ENCODE results near the gene ATP9A. TPM values are rescaled to one million over a fixed set of nuclear protein-coding genes. Genes with fewer than 3 reads are reported as not detected.
"Not testable (repeated sequence)": the region's sequence is repeated elsewhere in the genome, so short reads cannot be mapped to it uniquely, and the experiment has no call there.

ATP9A gene
- total RNA-seq, 5 donors from 2014 or later (not counting 1 experiment from before 2014, with no cell fraction given) = 0.44 to 0.85 (median 0.72) TPM

GRCh38 chr20:51687108-51687507, 81.1 kb downstream of the ATP9A start:
- Mint-ChIP-seq H3K4me1 (no peaks in the 10 kb centered on the region), H3K9me3 (no peaks in the 10 kb centered on the region), H3K36me3 (no peaks in the 10 kb centered on the region), H3K27me3 (peaks cover 0 to 8% of the 10 kb centered on the region in 2 donors), H3K27ac (no peak overlapping the region), H3K4me3 (no peak overlapping the region)
- ChIA-PET CTCF (no interaction called here), POLR2A (no interaction called here)
- DNase-seq = no peak
- ATAC-seq (replicated peaks in 1 of 4) = no peak
- Histone ChIP-seq H3K9me3 (no peaks in the 10 kb centered on the region), H3K36me3 (ENCODE audit: control insufficient read depth in 2 of 2, extremely low read depth in 1 of 2, insufficient read depth in 1 of 2, low read length in 1 of 2) (no peaks in the 10 kb centered on the region), H3K4me1 (ENCODE audit: control insufficient read depth in 1 of 2, extremely low read depth in 1 of 2, insufficient read depth in 2 of 2, low read length in 2 of 2) (no peaks in the 10 kb centered on the region), H3K27ac (ENCODE audit: low read length) (no peak overlapping the region), H3K27me3 (replicated peaks in 1 of 2; ENCODE audit: control insufficient read depth in 2 of 2, extremely low read depth in 1 of 2, insufficient read depth in 2 of 2, low read length in 1 of 2) (peaks cover 0 to 3% of the 10 kb centered on the region in 2 experiments), H3K4me3 (ENCODE audit: control insufficient read depth in 1 of 2, extremely low read depth in 1 of 2, low read length in 1 of 2) (no peak overlapping the region)
- WGBS (ENCODE audit: insufficient coverage) = 60% methylated on average over 6 of the region's 8 CpGs

GRCh38 chr20:51685494-51685893, 82.7 kb downstream of the ATP9A start:
- H3K36me3 Mint-ChIP-seq; H3K27ac ChIP-seq (ENCODE audit: low read length); DNase-seq; ATAC-seq (replicated peaks in 1 of 4); H3K27ac Mint-ChIP-seq; CTCF ChIA-PET; H3K27me3 ChIP-seq (replicated peaks in 1 of 2; ENCODE audit: control insufficient read depth in 2 of 2, extremely low read depth in 1 of 2, insufficient read depth in 2 of 2, low read length in 1 of 2); H3K4me3 ChIP-seq (ENCODE audit: control insufficient read depth in 1 of 2, extremely low read depth in 1 of 2, low read length in 1 of 2); H3K4me1 Mint-ChIP-seq; H3K9me3 Mint-ChIP-seq; H3K36me3 ChIP-seq (ENCODE audit: control insufficient read depth in 2 of 2, extremely low read depth in 1 of 2, insufficient read depth in 1 of 2, low read length in 1 of 2); POLR2A ChIA-PET; H3K27me3 Mint-ChIP-seq; H3K9me3 ChIP-seq; H3K4me1 ChIP-seq (ENCODE audit: control insufficient read depth in 1 of 2, extremely low read depth in 1 of 2, insufficient read depth in 2 of 2, low read length in 2 of 2); H3K4me3 Mint-ChIP-seq: not testable (repeated sequence)
- WGBS (ENCODE audit: insufficient coverage) = no CpG with 5 or more reads among the region's 2 CpGs

- ATAC-seq (replicated peaks in 1 of 4) = no peak
- Histone ChIP-seq H3K9me3 (no peaks in the 10 kb centered on the region), H3K27ac (ENCODE audit: low read length) (no peak overlapping the region), H3K4me1 (ENCODE audit: control insufficient read depth in 1 of 2, extremely low read depth in 1 of 2, insufficient read depth in 2 of 2, low read length in 2 of 2) (no peaks in the 10 kb centered on the region), H3K36me3 (ENCODE audit: control insufficient read depth in 2 of 2, extremely low read depth in 1 of 2, insufficient read depth in 1 of 2, low read length in 1 of 2) (no peaks in the 10 kb centered on the region), H3K27me3 (replicated peaks in 1 of 2; ENCODE audit: control insufficient read depth in 2 of 2, extremely low read depth in 1 of 2, insufficient read depth in 2 of 2, low read length in 1 of 2) (peaks cover 0 to 10% of the 10 kb centered on the region in 2 experiments), H3K4me3 (ENCODE audit: control insufficient read depth in 1 of 2, extremely low read depth in 1 of 2, low read length in 1 of 2) (no peak overlapping the region)
- Mint-ChIP-seq H3K27ac (no peak overlapping the region), H3K36me3 (no peaks in the 10 kb centered on the region), H3K9me3 (no peaks in the 10 kb centered on the region), H3K4me3 (no peak overlapping the region), H3K27me3 (peaks cover 6 to 16% of the 10 kb centered on the region in 2 donors), H3K4me1 (no peaks in the 10 kb centered on the region)
- WGBS (ENCODE audit: insufficient coverage) = 61% methylated on average over 2 of the region's 10 CpGs
- CTCF ChIA-PET = no interaction called here
- POLR2A ChIA-PET = no interaction called here
- no peak for DNase-seq
Measured at GRCh38 chr20:51680067-51680749, 88.0 kb downstream of the ATP9A start.

GRCh38 chr20:51679254-51679921, 88.8 kb downstream of the ATP9A start:
- H3K27ac Mint-ChIP-seq = no peak overlapping the region
- H3K27ac ChIP-seq (ENCODE audit: low read length) = no peak overlapping the region
- H3K27me3 Mint-ChIP-seq = peaks cover 6 to 16% of the 10 kb centered on the region in 2 donors
- DNase-seq (no peak), ATAC-seq (replicated peaks in 1 of 4) (no peak)
- no peaks in the 10 kb centered on the region for H3K36me3 Mint-ChIP-seq
- CTCF ChIA-PET = no interaction called here
- H3K9me3 Mint-ChIP-seq = no peaks in the 10 kb centered on the region
- H3K4me3 ChIP-seq (ENCODE audit: control insufficient read depth in 1 of 2, extremely low read depth in 1 of 2, low read length in 1 of 2) = no peak overlapping the region
- no peaks in the 10 kb centered on the region for H3K36me3 ChIP-seq (ENCODE audit: control insufficient read depth in 2 of 2, extremely low read depth in 1 of 2, insufficient read depth in 1 of 2, low read length in 1 of 2)
- H3K4me1 ChIP-seq (ENCODE audit: control insufficient read depth in 1 of 2, extremely low read depth in 1 of 2, insufficient read depth in 2 of 2, low read length in 2 of 2) = no peaks in the 10 kb centered on the region
- H3K4me3 Mint-ChIP-seq = no peak overlapping the region
- peaks cover 0 to 10% of the 10 kb centered on the region in 2 experiments for H3K27me3 ChIP-seq (replicated peaks in 1 of 2; ENCODE audit: control insufficient read depth in 2 of 2, extremely low read depth in 1 of 2, insufficient read depth in 2 of 2, low read length in 1 of 2)
- POLR2A ChIA-PET = no interaction called here
- H3K4me1 Mint-ChIP-seq = no peaks in the 10 kb centered on the region
- WGBS (ENCODE audit: insufficient coverage) = 84% methylated on average over 11 of the region's 13 CpGs
- no peaks in the 10 kb centered on the region for H3K9me3 ChIP-seq

- Mint-ChIP-seq H3K9me3 (no peaks in the 10 kb centered on the region), H3K27me3 (peaks cover 6 to 16% of the 10 kb centered on the region in 2 donors), H3K36me3 (no peaks in the 10 kb centered on the region), H3K4me3 (no peak overlapping the region), H3K27ac (no peak overlapping the region), H3K4me1 (no peaks in the 10 kb centered on the region)
- no peak for DNase-seq
- Histone ChIP-seq H3K36me3 (ENCODE audit: control insufficient read depth in 2 of 2, extremely low read depth in 1 of 2, insufficient read depth in 1 of 2, low read length in 1 of 2) (no peaks in the 10 kb centered on the region), H3K9me3 (no peaks in the 10 kb centered on the region), H3K27ac (ENCODE audit: low read length) (no peak overlapping the region), H3K27me3 (replicated peaks in 1 of 2; ENCODE audit: control insufficient read depth in 2 of 2, extremely low read depth in 1 of 2, insufficient read depth in 2 of 2, low read length in 1 of 2) (peaks cover 0 to 10% of the 10 kb centered on the region in 2 experiments), H3K4me3 (ENCODE audit: control insufficient read depth in 1 of 2, extremely low read depth in 1 of 2, low read length in 1 of 2) (no peak overlapping the region), H3K4me1 (ENCODE audit: control insufficient read depth in 1 of 2, extremely low read depth in 1 of 2, insufficient read depth in 2 of 2, low read length in 2 of 2) (no peaks in the 10 kb centered on the region)
- 77% methylated on average over 11 of the region's 16 CpGs for WGBS (ENCODE audit: insufficient coverage)
- ChIA-PET CTCF (no interaction called here), POLR2A (no interaction called here)
- no peak for ATAC-seq (replicated peaks in 1 of 4)
Measured at GRCh38 chr20:51678026-51678697, 90.0 kb downstream of the ATP9A start.

GRCh38 chr20:51668947-51669346, 99.2 kb downstream of the ATP9A start:
- Mint-ChIP-seq H3K27ac (no peak overlapping the region), H3K27me3 (peaks cover 0 to 4% of the 10 kb centered on the region in 2 donors), H3K9me3 (no peaks in the 10 kb centered on the region), H3K4me1 (peaks cover 9 to 16% (median 12%) of the 10 kb centered on the region in 3 donors), H3K36me3 (no peaks in the 10 kb centered on the region), H3K4me3 (no peak overlapping the region)
- no peaks in the 10 kb centered on the region for H3K9me3 ChIP-seq
- no peaks in the 10 kb centered on the region for H3K36me3 ChIP-seq (ENCODE audit: control insufficient read depth in 2 of 2, extremely low read depth in 1 of 2, insufficient read depth in 1 of 2, low read length in 1 of 2)
- POLR2A ChIA-PET = no interaction called here
- no CpG with 5 or more reads among the region's 7 CpGs for WGBS (ENCODE audit: insufficient coverage)
- no peak overlapping the region for H3K4me3 ChIP-seq (ENCODE audit: control insufficient read depth in 1 of 2, extremely low read depth in 1 of 2, low read length in 1 of 2)
- no peak for DNase-seq
- H3K4me1 ChIP-seq (ENCODE audit: control insufficient read depth in 1 of 2, extremely low read depth in 1 of 2, insufficient read depth in 2 of 2, low read length in 2 of 2) = peaks cover 4 to 27% of the 10 kb centered on the region in 2 experiments
- CTCF ChIA-PET = no interaction called here
- no peak for ATAC-seq (replicated peaks in 1 of 4)
- H3K27me3 ChIP-seq (replicated peaks in 1 of 2; ENCODE audit: control insufficient read depth in 2 of 2, extremely low read depth in 1 of 2, insufficient read depth in 2 of 2, low read length in 1 of 2) = peaks cover 0 to 7% of the 10 kb centered on the region in 2 experiments
- H3K27ac ChIP-seq (ENCODE audit: low read length) = no peak overlapping the region
